Hematopoietic multipotent progenitor cell treated with erythropoietin and hydrocortisone succinate and interleukin-3 and kit ligand, for 4 days (in vitro differentiated cells): ENCODE data around the gene GRB10.
A peak's percentile ranks its signal among the peaks of the same experiment; 100 is the strongest.

Experiments
- DNase-seq: peaks from one replicate; pipeline ENCODE4 v3.0.0-alpha.2; 2015

Gene GRB10

GRCh38 chr7:50782375-50783208 is at the start of gene GRB10:
TSS of gene GRB10 (minus strand) at chr7:50782896. CDS start at chr7:50732322, 50,574 bp downstream.
- DNase-seq: peak; percentile 38

DNA sequence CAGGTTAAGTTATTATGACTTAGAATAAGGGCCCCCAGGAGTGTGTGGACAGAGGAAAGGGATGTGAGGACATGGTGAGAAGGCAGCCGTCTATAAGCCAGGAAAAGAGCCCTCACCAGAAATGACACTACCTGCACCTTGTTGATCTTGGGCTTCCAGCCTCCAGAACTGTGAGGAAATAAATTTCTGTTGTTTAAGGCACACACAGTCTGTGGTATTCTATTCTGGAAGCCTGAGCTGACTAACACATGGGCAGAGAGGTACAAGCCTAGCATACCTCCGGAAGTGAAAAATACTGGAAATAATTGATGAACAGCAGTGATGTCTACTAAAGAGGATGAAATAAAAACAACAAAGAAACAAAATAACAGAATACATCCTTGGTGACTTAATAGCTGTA is 46.1 kb upstream of the GRB10 start:
- no peak for DNase-seq

DNA sequence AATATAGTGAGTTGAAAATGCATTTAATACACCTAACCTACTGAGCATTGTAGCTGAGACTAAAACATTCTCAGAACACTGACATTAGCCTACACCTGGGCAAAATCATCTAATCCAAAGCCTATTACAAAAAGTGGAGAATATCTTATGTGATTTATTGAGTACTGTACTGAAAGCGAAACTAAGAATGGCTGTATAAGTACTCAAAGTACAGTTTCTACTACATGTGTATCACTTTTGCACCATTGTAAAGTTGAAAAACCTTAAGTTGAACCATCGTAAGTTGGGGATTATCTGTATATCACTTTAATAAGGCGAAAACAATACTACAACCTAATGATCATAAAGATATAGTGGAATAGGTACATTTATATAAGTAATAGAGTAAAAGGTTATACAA is 45.4 kb upstream of the GRB10 start:
- DNase-seq: no peak

GRCh38 chr7:50827281-50827680 is 44.6 kb upstream of the GRB10 start:
- DNase-seq: no peak

- DNase-seq: peak; percentile 68
Measured at GRCh38 chr7:50826371-50827172, 43.9 kb upstream of the GRB10 start.

DNA sequence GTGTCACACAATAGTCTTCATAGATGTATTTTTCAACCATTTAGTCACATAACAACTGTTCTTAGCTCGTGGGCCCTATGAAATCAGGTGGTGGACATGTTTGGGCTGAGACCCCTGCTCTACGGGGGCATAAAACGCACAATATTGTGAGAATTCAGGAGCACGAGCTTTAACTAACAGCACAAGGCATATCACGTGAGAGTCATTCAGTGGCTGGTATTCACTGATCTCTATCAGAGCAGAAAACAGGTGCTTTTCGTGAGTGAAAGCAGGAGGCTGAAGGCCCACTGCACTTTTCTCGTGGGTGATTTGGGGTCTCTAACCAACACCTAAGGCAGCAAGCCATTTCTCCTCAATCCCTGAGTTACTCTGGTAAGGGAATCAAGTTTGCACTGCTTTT is 42.8 kb upstream of the GRB10 start:
- no peak for DNase-seq

DNA sequence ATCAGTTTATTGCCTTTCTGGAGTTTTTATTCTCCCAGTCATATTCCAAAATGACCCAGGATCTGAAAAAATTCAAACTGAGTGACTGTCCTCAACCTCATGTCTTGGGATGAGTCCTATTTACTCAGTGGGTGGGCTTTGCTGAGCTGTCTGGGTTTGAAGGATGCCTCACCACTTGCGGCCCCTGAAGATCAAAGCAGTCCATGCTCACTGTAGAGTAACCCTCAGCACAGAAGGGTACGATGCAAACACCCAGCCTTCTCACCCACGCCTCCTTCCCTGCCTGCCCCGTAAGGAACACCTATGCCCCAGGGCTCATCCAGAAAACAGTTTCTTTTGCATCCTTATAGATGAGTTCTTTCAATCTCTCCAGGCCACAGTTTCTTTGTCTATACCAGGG is 42.2 kb upstream of the GRB10 start:
- DNase-seq: no peak

- no peak for DNase-seq
Measured at GRCh38 chr7:50822706-50823105, 40.0 kb upstream of the GRB10 start.

DNA sequence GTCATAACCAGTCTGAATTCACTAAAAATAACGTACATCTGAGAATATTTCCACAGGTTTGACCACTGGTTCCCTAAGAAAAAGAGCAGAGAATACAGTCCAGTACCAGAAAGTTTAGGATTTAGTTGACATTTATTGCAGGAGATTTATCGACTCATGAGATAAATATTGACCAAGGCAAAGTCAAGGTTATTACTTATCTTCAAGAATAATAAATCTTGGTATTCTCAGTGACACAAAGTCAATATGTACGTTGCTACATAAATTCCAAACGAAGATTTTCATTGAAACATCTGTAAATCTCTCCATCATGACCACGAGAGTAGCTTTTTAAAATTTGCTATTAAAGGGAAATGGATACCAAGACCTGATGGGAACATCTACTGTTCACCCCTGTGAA is 39.4 kb upstream of the GRB10 start:
- no peak for DNase-seq

- no peak for DNase-seq
Measured at GRCh38 chr7:50821457-50822008, 38.8 kb upstream of the GRB10 start.

DNA sequence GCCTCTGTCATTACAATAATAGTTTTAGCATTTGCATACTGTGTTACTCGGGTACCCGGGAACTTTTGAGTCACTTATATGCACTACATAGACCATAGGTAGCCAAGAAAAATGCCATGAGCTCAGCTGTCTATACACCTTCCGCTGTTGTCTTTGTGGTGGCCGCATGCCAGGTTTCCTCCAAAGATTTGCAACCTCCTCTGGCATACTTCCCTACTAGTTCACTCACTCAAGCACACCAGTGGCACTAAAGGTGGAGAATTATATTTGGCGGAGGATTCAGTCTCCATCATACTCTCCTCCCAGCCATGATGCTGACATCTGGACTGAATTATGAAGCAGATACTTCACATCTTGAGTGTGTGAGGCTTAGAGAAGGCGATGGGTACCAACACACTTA is 35.6 kb upstream of the GRB10 start:
- DNase-seq: no peak

DNA sequence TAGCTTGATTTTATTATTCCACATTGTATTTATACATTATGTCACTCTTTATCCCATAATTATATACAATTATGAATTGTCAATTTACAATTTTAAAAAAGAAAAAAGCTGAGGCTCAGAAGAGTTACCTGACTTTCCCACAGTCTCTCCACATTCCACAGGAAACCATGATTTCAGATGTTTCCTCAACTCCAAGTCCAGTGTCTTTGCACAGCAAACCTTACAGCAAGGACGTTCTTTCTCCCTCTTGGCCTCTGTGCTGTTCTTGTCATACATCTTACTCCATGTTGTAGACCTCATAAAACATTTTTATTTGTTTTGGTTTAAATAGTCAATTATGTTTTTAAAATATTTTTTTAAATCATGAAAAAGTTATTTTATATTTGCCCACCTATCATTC is 34.9 kb upstream of the GRB10 start:
- no peak for DNase-seq

DNA sequence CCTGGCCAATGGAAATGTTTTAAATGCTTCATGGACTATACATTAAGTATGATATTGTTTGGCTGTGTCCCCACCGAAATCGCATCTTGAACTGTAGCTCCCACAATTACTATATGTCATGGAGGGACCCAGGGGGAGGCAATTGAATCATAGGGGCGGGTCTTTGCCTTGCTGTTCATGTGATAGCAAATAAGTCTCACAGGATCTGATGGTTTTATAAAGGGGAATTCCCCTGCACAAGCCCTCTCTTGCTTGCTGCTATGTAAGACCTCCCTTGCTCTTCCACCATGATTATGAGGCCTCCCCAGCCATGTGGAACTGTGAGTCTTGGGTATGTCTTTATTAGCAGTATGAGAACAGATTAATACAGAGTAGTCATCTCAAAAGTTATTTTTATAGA is 32.4 kb upstream of the GRB10 start:
- DNase-seq: no peak

- no peak for DNase-seq
Measured at GRCh38 chr7:50814166-50814565, 31.5 kb upstream of the GRB10 start.

DNA sequence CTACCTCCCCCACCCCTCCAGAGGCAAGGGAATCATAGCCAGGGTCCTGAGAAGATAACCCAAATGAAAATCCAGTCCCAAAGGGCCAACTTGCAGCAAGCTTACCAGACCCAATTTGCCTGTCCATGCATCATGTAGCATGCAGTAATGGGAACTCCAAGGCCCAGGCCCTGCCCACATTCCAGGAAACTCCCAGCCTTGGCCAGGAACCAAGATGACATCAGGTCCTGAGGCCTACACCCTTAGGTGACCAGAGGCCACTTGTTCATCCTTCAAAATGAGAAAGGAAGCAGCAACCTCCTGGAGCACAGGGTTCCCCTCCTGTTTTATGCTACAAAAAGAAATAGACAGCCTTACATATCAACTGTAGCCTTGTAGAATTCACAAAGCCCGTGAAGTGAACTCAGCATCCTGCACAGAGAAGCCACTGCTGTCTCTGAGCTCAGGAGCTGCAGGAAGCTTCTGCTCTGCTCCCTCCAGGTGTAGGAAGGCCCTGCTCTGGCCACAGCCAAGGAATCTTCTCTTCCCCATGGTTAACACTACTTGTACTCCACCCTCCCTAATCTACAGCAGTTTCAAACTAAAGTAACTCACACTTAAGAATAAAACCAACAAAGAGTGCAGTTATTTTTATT is 30.3 kb upstream of the GRB10 start:
- DNase-seq: no peak

DNA sequence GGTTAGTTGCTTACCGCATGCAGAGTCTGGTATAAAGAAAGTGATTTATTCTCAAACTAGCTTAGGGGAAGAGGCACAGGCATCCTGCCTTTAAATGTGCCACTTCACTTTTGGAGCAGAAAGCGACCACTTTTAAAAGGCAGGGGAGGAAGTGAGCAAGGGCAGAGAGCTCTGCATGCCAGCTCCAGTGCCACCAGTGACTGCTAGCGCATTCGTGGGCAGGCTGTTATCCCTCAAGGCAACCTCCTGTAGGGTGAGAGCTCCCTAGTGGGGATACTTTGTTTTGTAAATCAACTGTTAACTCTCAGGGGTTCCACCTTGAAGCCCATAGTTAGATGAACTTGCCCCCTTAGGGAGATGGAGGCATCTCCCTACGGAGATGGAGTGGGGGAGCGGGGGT is 29.4 kb upstream of the GRB10 start:
- peak; percentile 35 for DNase-seq

DNA sequence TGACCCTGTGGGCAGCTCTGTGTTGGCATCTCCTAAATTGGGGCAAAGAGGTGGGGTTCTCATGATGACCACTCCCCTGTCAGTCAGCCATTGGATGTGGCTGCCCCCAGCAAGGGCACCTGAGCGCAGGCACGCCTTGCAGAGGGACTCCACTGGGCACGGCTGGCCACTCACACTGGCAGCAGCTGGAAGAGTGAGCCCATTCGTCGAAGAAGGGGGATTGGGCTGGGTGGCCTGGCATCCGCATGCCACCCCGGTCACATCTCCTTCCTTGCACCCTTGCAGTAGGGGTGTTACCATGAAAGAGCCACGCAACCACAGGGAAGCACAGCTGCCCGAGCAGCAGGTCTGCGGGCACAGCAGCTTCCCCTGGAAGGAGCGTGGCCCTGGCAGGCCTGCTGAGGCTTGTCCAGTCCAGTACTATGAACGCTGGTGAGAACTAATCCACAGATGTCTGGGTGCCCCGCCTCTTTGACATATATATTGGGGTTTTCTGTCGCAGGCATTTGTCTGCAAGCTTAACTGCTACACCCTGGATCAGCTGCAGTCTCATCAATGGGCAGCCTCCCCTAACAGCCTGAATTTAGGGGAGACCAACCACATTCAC is 25.7 kb upstream of the GRB10 start:
- no peak for DNase-seq

DNA sequence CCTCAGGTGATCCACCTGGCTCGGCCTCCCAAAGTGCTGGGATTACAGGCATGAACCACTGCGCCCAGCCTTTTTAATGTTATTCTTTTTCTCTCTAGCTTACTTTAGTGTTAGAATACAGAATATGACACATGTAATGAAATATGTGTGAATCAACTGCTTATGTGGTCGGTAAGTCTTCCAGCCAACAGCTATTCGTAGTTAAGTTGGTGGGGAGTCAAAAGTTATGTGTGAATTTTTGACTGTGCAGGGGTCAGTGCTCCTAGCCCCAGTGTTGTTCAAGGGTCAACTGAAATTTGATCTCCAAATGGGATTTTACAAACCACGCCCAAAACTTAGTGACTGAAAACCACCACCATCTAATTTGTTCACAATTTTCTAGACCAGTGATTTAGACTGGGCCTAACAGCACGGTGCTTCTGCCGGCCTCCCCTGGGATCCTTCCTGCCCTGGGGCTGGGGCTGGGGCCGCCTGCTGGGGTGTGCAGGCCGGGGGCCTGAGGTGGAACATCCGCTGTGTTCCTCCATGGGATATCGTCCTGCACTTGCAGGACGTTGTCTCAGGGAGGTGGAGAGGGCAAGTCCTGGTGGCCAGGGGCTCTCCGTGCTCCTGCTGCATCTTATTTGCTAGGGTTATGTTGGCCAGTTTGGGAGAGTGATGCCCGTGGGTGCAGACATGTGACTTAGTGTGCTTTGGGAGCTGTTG is 24.5 kb upstream of the GRB10 start:
- DNase-seq: no peak

GRCh38 chr7:50806143-50806542 is 23.4 kb upstream of the GRB10 start:
- DNase-seq: no peak

- peak; percentile 50 for DNase-seq
Measured at GRCh38 chr7:50805447-50806125, 22.9 kb upstream of the GRB10 start.
